ENCODE data around the gene POLN.

DNA sequence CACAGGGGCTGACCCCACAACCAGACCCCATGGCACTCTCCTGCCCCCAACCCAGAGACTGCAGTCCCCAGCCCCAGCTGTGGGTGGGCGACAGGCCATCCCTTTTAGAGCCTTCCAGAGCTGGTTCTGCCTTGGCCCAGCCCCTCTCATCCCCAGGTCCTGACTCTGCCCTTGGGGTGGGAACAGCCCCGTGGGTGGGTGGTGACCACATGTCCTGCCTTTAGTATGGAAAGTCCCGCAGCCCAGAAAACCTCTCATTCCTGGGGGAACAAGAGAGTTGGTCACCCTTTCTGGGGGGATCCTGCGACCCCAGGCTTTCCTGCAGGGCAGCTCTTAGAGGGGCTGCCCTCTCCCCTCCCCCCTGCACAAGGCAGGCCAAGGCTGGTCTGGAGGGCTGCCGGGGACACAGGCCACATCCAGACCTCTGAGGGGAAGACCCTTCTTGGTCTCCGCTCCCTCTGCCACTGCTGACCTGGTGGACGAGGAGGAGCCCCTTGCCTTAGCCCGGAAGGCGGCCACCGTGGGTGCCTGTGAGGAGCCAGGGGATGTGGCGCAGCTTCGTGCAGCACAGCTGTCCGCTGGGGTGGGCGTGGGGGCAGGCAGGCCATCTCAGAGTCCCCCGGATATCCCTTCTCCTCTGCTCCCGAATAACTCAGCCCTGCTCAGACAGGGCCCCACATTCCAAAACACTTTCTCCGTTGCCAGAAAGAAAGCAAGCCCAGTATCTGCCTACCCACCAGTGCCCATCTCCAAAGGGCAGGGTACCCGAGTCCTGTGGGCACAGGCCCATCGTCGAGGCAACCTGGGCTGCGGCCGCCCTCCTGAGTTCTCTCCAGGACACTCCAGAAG is 26.7 kb upstream of the POLN start:
- no peak for TF ChIP-seq POLR2A (IDR thresholded peaks at IDR 0.05)
- TF ChIP-seq, protein P1, sequence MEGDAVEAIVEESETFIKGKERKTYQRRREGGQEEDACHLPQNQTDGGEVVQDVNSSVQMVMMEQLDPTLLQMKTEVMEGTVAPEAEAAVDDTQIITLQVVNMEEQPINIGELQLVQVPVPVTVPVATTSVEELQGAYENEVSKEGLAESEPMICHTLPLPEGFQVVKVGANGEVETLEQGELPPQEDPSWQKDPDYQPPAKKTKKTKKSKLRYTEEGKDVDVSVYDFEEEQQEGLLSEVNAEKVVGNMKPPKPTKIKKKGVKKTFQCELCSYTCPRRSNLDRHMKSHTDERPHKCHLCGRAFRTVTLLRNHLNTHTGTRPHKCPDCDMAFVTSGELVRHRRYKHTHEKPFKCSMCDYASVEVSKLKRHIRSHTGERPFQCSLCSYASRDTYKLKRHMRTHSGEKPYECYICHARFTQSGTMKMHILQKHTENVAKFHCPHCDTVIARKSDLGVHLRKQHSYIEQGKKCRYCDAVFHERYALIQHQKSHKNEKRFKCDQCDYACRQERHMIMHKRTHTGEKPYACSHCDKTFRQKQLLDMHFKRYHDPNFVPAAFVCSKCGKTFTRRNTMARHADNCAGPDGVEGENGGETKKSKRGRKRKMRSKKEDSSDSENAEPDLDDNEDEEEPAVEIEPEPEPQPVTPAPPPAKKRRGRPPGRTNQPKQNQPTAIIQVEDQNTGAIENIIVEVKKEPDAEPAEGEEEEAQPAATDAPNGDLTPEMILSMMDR (IDR thresholded peaks at IDR 0.05), result no peak
